Measurements from ENCODE around the gene SLC25A26.
A peak's percentile ranks its signal among the peaks of the same experiment; 100 is the strongest.

The SLC25A26 gene

GRCh38 chr3:66395635-66396034 lies 174.8 kb downstream of the SLC25A26 start:
- no peak for DNase-seq (ENCODE audit: low read depth in 3 of 3)

- DNase-seq (ENCODE audit: low read depth in 3 of 3): no peak
Observed at GRCh38 chr3:66396161-66396760, 175.5 kb downstream of the SLC25A26 start.

GRCh38 chr3:66396888-66397287 lies 176.1 kb downstream of the SLC25A26 start:
- no peak for DNase-seq (ENCODE audit: low read depth in 3 of 3)

- DNase-seq (ENCODE audit: low read depth in 3 of 3): no peak
Observed at GRCh38 chr3:66397745-66398144, 176.9 kb downstream of the SLC25A26 start.

DNA sequence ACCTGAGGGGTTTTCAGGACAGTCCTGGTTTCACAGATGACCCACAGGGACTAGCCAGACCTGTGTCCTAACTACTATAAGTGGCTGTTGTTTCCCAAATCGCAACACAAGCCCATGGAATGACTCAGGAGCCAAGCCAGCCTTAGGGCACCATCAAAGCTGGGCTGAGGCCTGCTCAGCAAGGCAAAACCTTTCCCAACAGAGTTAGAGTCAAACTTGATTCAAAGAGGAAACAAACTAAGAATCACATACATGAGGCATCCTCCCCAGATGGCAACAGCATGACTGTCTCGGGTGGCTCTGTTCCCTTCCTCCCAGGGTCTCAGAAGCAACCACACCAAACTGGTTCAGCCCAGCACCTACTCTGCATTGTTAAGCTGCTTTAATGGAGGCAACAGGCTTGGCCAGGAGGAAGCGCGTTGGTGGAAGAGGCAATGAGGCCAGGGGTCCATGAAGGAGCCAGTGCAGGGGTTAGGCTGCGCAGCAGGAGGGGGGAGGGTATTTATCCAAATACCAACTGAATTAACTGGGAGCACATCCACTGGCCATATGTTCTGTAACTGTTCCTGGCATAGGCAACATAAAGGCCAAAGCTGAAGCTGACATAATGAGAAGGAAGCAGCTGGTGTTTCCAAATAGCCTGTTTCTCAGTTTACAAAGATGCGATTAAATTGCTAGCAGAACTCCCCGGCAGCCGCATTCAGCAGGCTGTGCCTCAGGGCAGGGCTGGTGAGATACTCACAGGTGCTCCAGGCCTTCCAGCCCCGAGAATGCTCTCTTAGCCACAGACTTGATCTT lies 177.6 kb downstream of the SLC25A26 start:
- no peak for DNase-seq (ENCODE audit: low read depth in 3 of 3)

GRCh38 chr3:66399529-66400232 lies 178.9 kb downstream of the SLC25A26 start:
- DNase-seq (ENCODE audit: low read depth in 3 of 3): no peak

DNA sequence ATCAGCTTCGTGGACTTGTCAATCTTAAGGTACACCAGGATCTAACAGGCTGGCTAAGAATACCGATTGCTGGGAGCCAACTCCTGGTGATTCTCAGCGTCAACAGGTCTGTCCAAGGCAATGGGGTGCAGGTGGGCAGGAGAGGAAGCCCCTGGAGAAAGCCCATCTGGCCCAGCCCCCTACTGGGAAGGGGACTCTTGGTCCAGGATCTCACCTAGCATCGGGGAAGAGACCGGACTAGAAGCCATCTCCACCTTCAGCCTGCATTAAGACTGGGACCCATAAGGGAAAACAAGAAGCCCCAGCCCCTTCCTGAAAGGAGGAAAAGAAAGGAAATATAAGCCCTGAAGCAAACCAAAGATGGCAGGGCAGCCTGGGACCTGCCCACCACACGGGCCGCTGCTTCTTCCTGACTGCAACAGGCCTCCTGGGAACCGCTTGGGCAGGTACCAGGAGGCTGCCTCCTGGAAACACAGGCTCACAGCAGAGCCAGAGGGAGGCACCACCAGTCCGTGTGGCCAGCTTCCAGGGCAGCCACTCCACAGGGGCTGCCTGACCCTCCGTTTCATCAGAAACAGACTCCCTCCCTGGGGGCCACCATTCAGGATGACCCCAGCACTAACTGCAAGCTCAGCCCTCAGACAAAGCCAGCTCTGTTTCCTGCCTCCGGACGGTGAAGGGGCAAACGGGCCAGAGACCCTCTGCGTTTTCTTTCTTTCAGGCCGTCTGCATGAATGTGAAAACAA lies 179.8 kb downstream of the SLC25A26 start:
- no peak for DNase-seq (ENCODE audit: low read depth in 3 of 3)

- no peak for DNase-seq (ENCODE audit: low read depth in 3 of 3)
Observed at GRCh38 chr3:66401157-66401550, 180.4 kb downstream of the SLC25A26 start.

DNA sequence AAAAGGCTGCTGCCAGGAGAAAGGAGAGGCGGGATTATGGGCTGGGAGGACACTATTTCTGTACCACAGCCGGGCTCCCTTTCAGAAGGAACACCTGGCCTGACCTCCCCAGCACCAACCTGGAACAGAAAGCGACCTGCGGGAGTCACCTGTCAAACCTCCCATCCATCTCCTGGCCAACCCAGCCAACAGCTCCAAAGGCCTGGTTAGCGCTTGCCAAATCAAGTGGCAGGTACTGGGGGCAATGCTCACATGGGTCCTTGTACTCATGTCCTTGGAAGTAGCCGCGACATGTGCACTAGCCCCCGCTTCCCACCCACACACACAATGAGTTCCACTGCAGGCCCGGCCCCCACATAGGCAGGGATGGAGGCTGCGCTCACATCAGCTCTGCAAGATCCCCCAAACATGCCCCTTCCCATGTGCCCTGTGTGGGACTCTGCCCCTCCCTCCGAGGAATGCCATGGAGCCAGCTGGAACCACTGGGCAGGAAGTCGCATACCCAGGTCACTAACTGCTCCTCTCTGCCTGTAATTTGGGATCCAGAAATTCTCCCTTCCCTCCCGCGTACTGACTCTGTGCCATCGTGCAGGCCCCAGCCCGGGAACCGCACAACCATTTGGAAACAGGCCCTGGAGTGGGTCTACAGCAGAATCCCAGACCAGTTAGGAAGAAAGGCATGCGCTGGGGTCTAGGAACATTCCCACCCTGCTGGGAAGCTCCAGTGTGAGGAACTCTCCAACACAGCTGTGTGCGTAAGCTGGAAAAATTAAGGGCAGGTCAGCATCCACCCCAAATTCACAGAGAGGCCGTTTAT lies 181.1 kb downstream of the SLC25A26 start:
- DNase-seq (ENCODE audit: low read depth in 3 of 3): no peak

DNA sequence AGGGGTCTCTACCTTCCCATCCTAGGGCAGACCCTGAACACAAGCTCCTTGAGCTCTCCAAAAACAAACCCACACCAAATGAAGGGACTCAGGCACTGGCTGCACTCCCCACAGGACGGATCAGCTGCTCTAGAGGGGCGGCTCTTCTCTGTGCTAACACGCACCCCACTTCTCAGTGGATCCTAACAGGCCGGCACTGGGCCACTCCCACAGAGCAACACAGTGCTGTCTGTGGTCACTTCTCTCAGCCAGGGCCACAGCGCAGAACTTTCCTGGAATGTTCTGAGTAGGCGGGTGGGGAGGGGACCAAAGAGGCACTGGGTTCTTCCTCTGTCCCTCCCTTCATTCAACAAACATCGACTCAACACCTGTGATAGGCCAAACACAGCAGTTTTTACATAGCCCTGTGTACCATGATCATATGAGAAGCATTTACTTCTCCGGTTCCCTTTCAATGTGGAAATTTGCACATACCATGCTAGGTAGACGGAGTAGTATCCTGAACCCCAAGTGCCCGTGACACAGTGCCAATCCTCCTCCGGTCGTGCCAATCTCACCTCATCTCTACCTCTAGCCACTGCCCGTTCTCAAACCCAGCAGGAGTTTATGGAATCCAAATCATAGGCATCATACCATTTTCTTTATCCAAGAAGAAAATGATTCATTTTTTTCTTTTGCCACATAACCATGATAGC lies 181.9 kb downstream of the SLC25A26 start:
- DNase-seq (ENCODE audit: low read depth in 3 of 3): no peak

DNA sequence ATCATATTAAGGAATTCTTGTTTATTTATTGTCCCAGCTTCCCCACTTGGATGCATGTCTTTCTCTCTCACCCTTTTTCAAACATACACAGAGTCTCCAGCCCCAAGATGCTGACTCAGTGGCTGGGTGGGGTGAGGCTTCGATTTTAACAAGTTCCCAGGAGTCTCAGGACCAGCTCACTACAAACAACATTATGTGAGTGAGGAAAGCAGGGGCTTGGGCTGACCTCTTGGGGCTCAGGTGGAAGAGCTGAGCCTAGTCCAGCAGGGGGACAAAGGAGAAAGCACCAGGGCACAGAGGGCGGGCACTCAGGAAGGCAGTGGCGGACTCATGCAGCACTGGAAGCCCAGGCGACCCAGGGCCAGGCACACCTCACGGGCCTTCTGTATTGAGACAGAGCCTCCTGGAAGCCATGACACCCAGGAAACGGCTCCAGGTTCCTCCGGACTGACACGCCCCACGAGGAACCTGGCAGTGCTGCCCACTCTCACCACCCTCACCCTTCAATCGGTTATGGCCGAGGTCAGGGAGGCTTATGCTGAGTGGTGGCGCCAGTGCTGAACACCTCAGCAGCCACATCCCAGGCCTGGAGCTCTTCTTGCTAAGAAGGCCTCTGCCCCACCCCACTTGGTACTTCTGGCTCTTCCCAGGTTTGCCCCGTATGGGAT lies 182.7 kb downstream of the SLC25A26 start:
- DNase-seq (ENCODE audit: low read depth in 3 of 3): no peak

DNA sequence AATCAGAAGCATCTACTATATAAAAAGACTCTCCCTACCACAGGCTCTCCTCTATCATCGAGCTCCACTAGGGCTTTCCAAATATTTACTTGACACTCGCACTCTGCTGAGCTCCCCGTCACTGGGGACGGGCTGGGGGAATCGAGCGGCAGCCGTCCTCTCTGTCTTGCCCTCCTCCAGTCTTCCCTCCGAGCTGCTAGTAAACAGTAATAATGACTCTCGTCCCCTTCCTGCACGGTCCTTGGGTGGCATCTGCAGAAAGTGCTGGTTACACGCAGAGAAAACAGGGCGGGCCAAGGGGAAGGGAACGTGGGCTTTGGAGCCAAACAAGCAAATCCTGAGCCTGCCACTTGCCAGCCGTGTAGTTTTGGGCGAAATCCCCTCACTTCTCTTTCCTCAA lies 183.4 kb downstream of the SLC25A26 start:
- DNase-seq (ENCODE audit: low read depth in 3 of 3): no peak

DNA sequence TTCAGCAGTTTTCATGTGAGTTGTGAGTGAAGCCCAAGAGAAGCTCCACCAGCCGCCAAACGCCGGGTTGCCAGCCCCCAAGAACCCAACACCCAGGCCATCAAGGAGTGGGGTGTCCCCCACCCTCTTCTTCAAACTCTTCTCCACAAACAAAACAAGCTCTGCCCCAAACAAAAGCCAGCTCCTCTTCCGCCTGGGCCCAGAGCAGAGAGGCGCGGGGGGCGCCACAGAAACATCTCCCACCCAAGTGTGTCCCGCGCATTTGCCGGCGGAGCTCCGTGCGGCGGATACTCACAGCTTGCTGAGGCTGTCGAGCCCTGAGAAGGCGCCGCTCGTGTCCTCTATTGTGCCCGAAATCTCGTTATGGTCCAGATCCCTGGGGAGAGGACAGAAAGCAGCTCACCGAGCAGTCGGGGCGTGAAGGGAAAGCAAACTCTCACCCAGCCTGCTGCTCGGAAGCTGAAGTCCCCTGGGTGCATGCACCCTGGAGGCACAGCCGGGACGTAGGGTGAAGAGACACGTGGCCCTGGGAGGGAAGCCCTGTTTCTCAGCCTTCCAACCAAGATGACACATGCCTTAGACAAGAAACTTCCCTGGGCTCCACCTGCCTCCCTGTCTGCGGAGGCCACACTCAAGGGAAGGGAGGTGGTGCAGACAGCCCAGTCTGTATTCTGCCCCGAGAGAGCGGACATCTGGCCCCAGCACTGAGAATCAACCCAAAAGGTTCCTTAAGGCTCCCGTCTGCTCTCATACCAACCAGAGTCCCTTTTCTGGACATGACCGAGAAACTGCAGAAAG lies 184.3 kb downstream of the SLC25A26 start:
- no peak for DNase-seq (ENCODE audit: low read depth in 3 of 3)

GRCh38 chr3:66405701-66406091 lies 184.9 kb downstream of the SLC25A26 start:
- no peak for DNase-seq (ENCODE audit: low read depth in 3 of 3)

- no peak for DNase-seq (ENCODE audit: low read depth in 3 of 3)
Observed at GRCh38 chr3:66406163-66406562, 185.4 kb downstream of the SLC25A26 start.

GRCh38 chr3:66406831-66407610 lies 186.2 kb downstream of the SLC25A26 start:
- DNase-seq (ENCODE audit: low read depth in 3 of 3): no peak

GRCh38 chr3:66407611-66408218 lies 186.9 kb downstream of the SLC25A26 start:
- DNase-seq (ENCODE audit: low read depth in 3 of 3): peak; percentile 53 to 58 (median 56)

All from stimulated activated CD4-positive, alpha-beta T cell treated with anti-CD3 and anti-CD28 coated beads, TNF-alpha, amount 100 ng/mL, for 48 hours (primary cell).